Activated CD8-positive, alpha-beta memory T cell treated with anti-CD3 and anti-CD28 coated beads, Interleukin-2, amount 10 ng/mL, durations not matched to agents 7 days and 5 days (primary cell): Measurements from ENCODE around the gene CMTM8. TPM values are rescaled to one million over a fixed set of nuclear protein-coding genes. Genes with fewer than 3 reads are reported as not detected.
"Not testable (repeated sequence)": the region's sequence is repeated elsewhere in the genome, so short reads cannot be mapped to it uniquely, and the experiment has no call there.

ENCODE experiments used
- ATAC-seq: fragments of 150-1000 bp; cut with Tn5 transposase; one replicate; pipeline ENCODE4 v1.10.0; 2021; ENCODE audit warnings: moderate library complexity
- CTCF ChIA-PET: fragments of 350-600 bp; sonication (Branson Sonifier 250); formaldehyde crosslinking; loops from one replicate; lab custom pipeline; 2021; ENCODE audit warnings: antibody characterized with exemption; lab: Charles Lee
- DNase-seq: peaks from one replicate; pipeline ENCODE4 v3.0.0-alpha.2; 2020
- H3K27ac Mint-ChIP-seq: one replicate; pipeline ENCODE4 v1.8.0; 2021; ENCODE audit warnings: mild to moderate bottlenecking, mixed read lengths
- H3K27me3 Mint-ChIP-seq: one replicate; pipeline ENCODE4 v1.8.0; 2021; ENCODE audit warnings: mixed read lengths
- H3K36me3 Mint-ChIP-seq: one replicate; pipeline ENCODE4 v1.8.0; 2021; ENCODE audit warnings: mild to moderate bottlenecking, mixed read lengths
- H3K4me1 Mint-ChIP-seq: one replicate; pipeline ENCODE4 v1.8.0; 2021; ENCODE audit warnings: mixed read lengths
- H3K4me3 Mint-ChIP-seq: one replicate; pipeline ENCODE4 v1.8.0; 2021; ENCODE audit warnings: mild to moderate bottlenecking, moderate library complexity, mixed read lengths
- H3K9me3 Mint-ChIP-seq: one replicate; pipeline ENCODE4 v1.8.0; 2022; ENCODE audit warnings: low read depth, mixed read lengths
- total RNA-seq, 2 experiments: library from RNA; stranded (reverse); gene quantifications; one replicate each; pipeline ENCODE4 v1.2.3, GENCODE V29; 2021

CMTM8 gene
- total RNA-seq, 2 experiments from 2014 or later: 4.0 to 4.4 TPM

- DNase-seq (no peak), ATAC-seq (no peak)
- Mint-ChIP-seq H3K4me3 (no peak overlapping the region), H3K4me1 (peaks cover 23% of the 10 kb centered on the region), H3K9me3 (no peaks in the 10 kb centered on the region), H3K27me3 (no peaks in the 10 kb centered on the region), H3K27ac (no peak overlapping the region), H3K36me3 (no peaks in the 10 kb centered on the region)
- CTCF ChIA-PET: interaction anchor here (0.9 to 9.1 kb wide), 4 partner anchors 27 to 96 kb away, joined by 3 to 114 read pairs (median 12); no protein-coding TSS in a partner anchor
These were observed 134.8 kb downstream of the CMTM8 start for GRCh38 chr3:32373276-32373675.

- no peak overlapping the region for H3K27ac Mint-ChIP-seq
- no peaks in the 10 kb centered on the region for H3K27me3 Mint-ChIP-seq
- H3K4me3 Mint-ChIP-seq: no peak overlapping the region
- ATAC-seq (no peak), DNase-seq (no peak)
- H3K9me3 Mint-ChIP-seq: no peaks in the 10 kb centered on the region
- no peaks in the 10 kb centered on the region for H3K36me3 Mint-ChIP-seq
- CTCF ChIA-PET: interaction anchor here (0.9 to 9.1 kb wide), 17 partner anchors 8 to 128 kb away, joined by 3 to 114 read pairs (median 6); no protein-coding TSS in a partner anchor
- H3K4me1 Mint-ChIP-seq: peaks cover 23% of the 10 kb centered on the region
These were observed 135.4 kb downstream of the CMTM8 start for GRCh38 chr3:32373844-32374243.

- DNase-seq (peak; percentile 80), ATAC-seq (peak; percentile 85)
- Mint-ChIP-seq H3K9me3 (no peaks in the 10 kb centered on the region), H3K4me3 (no peak overlapping the region), H3K27me3 (peaks cover 3% of the 10 kb centered on the region), H3K27ac (peak overlapping the region; percentile 22), H3K36me3 (no peaks in the 10 kb centered on the region), H3K4me1 (peaks cover 23% of the 10 kb centered on the region)
- CTCF ChIA-PET: interaction anchor here (0.5 to 9.1 kb wide), 49 partner anchors 8 to 313 kb away, joined by 3 to 114 read pairs (median 4); partner anchors contain the start of gene CMTM7
These were observed 136.5 kb downstream of the CMTM8 start for GRCh38 chr3:32374788-32375595.

GRCh38 chr3:32375596-32375930, 137.1 kb downstream of the CMTM8 start:
- CTCF ChIA-PET: interaction anchor here (0.5 to 9.1 kb wide), 39 partner anchors 8 to 488 kb away, joined by 3 to 114 read pairs (median 4); partner anchors contain the start of gene CMTM7
- ATAC-seq (no peak), DNase-seq (no peak)
- no peaks in the 10 kb centered on the region for H3K36me3 Mint-ChIP-seq
- H3K9me3 Mint-ChIP-seq: no peaks in the 10 kb centered on the region
- H3K27me3 Mint-ChIP-seq: peaks cover 4% of the 10 kb centered on the region
- H3K4me3 Mint-ChIP-seq: no peak overlapping the region
- peaks cover 23% of the 10 kb centered on the region for H3K4me1 Mint-ChIP-seq
- no peak overlapping the region for H3K27ac Mint-ChIP-seq

- Mint-ChIP-seq H3K36me3 (no peaks in the 10 kb centered on the region), H3K4me3 (no peak overlapping the region), H3K4me1 (peaks cover 20% of the 10 kb centered on the region), H3K27me3 (peaks cover 4% of the 10 kb centered on the region), H3K9me3 (no peaks in the 10 kb centered on the region), H3K27ac (no peak overlapping the region)
- ATAC-seq (no peak), DNase-seq (no peak)
- CTCF ChIA-PET: interaction anchor here (0.6 to 9.1 kb wide), 20 partner anchors 9 to 487 kb away, joined by 3 to 114 read pairs (median 6); partner anchors contain the start of gene CMTM7
These were observed 137.6 kb downstream of the CMTM8 start for GRCh38 chr3:32376115-32376514.

GRCh38 chr3:32379831-32380500, 141.5 kb downstream of the CMTM8 start:
- Mint-ChIP-seq H3K4me1 (peaks cover 6% of the 10 kb centered on the region), H3K4me3 (no peak overlapping the region), H3K9me3 (no peaks in the 10 kb centered on the region), H3K27me3 (peaks cover 4% of the 10 kb centered on the region), H3K27ac (no peak overlapping the region), H3K36me3 (no peaks in the 10 kb centered on the region)
- CTCF ChIA-PET: no interaction called here
- DNase-seq (no peak), ATAC-seq (no peak)

- Mint-ChIP-seq H3K36me3 (no peaks in the 10 kb centered on the region), H3K9me3 (no peaks in the 10 kb centered on the region), H3K27me3 (peaks cover 4% of the 10 kb centered on the region), H3K4me1 (no peaks in the 10 kb centered on the region), H3K4me3 (no peak overlapping the region), H3K27ac (no peak overlapping the region)
- CTCF ChIA-PET: interaction anchor here (1.0 to 2.5 kb wide), 4 partner anchors 7 to 87 kb away, joined by 3 to 11 read pairs (median 10); no protein-coding TSS in a partner anchor
- no peak for DNase-seq
- no peak for ATAC-seq
These were observed 143.4 kb downstream of the CMTM8 start for GRCh38 chr3:32381922-32382321.

GRCh38 chr3:32383136-32383711, 144.7 kb downstream of the CMTM8 start:
- ATAC-seq (no peak), DNase-seq (no peak)
- H3K9me3 Mint-ChIP-seq: no peaks in the 10 kb centered on the region
- no peak overlapping the region for H3K27ac Mint-ChIP-seq
- no peak overlapping the region for H3K4me3 Mint-ChIP-seq
- CTCF ChIA-PET: interaction anchor here (1.0 to 2.5 kb wide), 5 partner anchors 9 to 88 kb away, joined by 3 to 11 read pairs (median 8); no protein-coding TSS in a partner anchor
- H3K27me3 Mint-ChIP-seq: peaks cover 4% of the 10 kb centered on the region
- H3K36me3 Mint-ChIP-seq: no peaks in the 10 kb centered on the region
- no peaks in the 10 kb centered on the region for H3K4me1 Mint-ChIP-seq

- DNase-seq (no peak), ATAC-seq (no peak)
- CTCF ChIA-PET: interaction anchor here (0.8 kb wide), 1 partner anchor 10 kb away, joined by 3 read pairs; no protein-coding TSS in a partner anchor
- Mint-ChIP-seq H3K4me3 (no peak overlapping the region), H3K4me1 (peaks cover 5% of the 10 kb centered on the region), H3K36me3 (no peaks in the 10 kb centered on the region), H3K27me3 (peaks cover under 1% of the 10 kb centered on the region), H3K27ac (no peak overlapping the region), H3K9me3 (no peaks in the 10 kb centered on the region)
These were observed 146.5 kb downstream of the CMTM8 start for GRCh38 chr3:32384938-32385337.

- Mint-ChIP-seq H3K4me3 (no peak overlapping the region), H3K9me3 (no peaks in the 10 kb centered on the region), H3K4me1 (peaks cover 13% of the 10 kb centered on the region), H3K27me3 (no peaks in the 10 kb centered on the region), H3K36me3 (peaks cover 2% of the 10 kb centered on the region), H3K27ac (no peak overlapping the region)
- ATAC-seq: no peak
- CTCF ChIA-PET: interaction anchor here (1.0 to 2.7 kb wide), 2 partner anchors 13 to 81 kb away, joined by 6 to 12 read pairs; no protein-coding TSS in a partner anchor
- no peak for DNase-seq
These were observed 149.0 kb downstream of the CMTM8 start for GRCh38 chr3:32387512-32387911.

GRCh38 chr3:32389577-32389976, 151.1 kb downstream of the CMTM8 start:
- not testable (repeated sequence) for H3K27me3 Mint-ChIP-seq, ATAC-seq, H3K27ac Mint-ChIP-seq, H3K4me3 Mint-ChIP-seq, DNase-seq, H3K9me3 Mint-ChIP-seq, H3K36me3 Mint-ChIP-seq
- CTCF ChIA-PET: interaction anchor here (1.4 to 3.5 kb wide), 2 partner anchors 13 to 66 kb away, joined by 4 to 36 read pairs; no protein-coding TSS in a partner anchor
- peaks cover 31% of the 10 kb centered on the region for H3K4me1 Mint-ChIP-seq

- CTCF ChIA-PET: interaction anchor here (1.0 to 3.5 kb wide), 7 partner anchors 16 to 104 kb away, joined by 3 to 36 read pairs (median 5); no protein-coding TSS in a partner anchor
- Mint-ChIP-seq H3K36me3 (peaks cover 6% of the 10 kb centered on the region), H3K27ac (peak within 1 kb of the TSS; percentile 93), H3K4me1 (peaks cover 55% of the 10 kb centered on the region), H3K9me3 (no peaks in the 10 kb centered on the region), H3K4me3 (peak within 1 kb of the TSS; percentile 95), H3K27me3 (no peaks in the 10 kb centered on the region)
- ATAC-seq (peak; percentile 83), DNase-seq (peak; percentile 80)
These were observed 153.4 kb downstream of the CMTM8 start, which contains the start of gene CMTM7 for GRCh38 chr3:32391643-32392535. Gene CMTM7 (plus strand): TSS chr3:32391853. CDS start chr3:32391907, 54 bp downstream.
